Activated naive CD4-positive, alpha-beta T cell (primary cell): Measurements from ENCODE around the gene TMEM156.
"Not testable (repeated sequence)": the region's sequence is repeated elsewhere in the genome, so short reads cannot be mapped to it uniquely, and the experiment has no call there.

Source experiments
- DNase-seq, 4 experiments: peaks; one replicate each; lab custom pipeline; 2025; lab: John Stamatoyannopoulos, UW

The TMEM156 gene

GRCh38 chr4:38990241-38990640 lies 42.0 kb downstream of the TMEM156 start:
- DNase-seq, result no peak

GRCh38 chr4:38989487-38989886 lies 42.7 kb downstream of the TMEM156 start:
- DNase-seq, result no peak

GRCh38 chr4:38988353-38988752 lies 43.9 kb downstream of the TMEM156 start:
- not testable (repeated sequence) for DNase-seq

GRCh38 chr4:38987491-38987890 lies 44.7 kb downstream of the TMEM156 start:
- DNase-seq, result no peak

- DNase-seq, result no peak
These were observed 46.7 kb downstream of the TMEM156 start for GRCh38 chr4:38985410-38986100.

GRCh38 chr4:38983787-38984598 lies 48.2 kb downstream of the TMEM156 start:
- DNase-seq, result no peak

- no peak for DNase-seq
These were observed 48.9 kb downstream of the TMEM156 start for GRCh38 chr4:38983291-38983690.

GRCh38 chr4:38982361-38983095 lies 49.7 kb downstream of the TMEM156 start:
- no peak for DNase-seq

- no peak for DNase-seq
These were observed 51.1 kb downstream of the TMEM156 start for GRCh38 chr4:38980903-38981676.

GRCh38 chr4:38979511-38980230 lies 52.5 kb downstream of the TMEM156 start:
- no peak for DNase-seq

GRCh38 chr4:38979081-38979480 lies 53.1 kb downstream of the TMEM156 start:
- no peak for DNase-seq

GRCh38 chr4:38976308-38976707 lies 55.9 kb downstream of the TMEM156 start:
- no peak for DNase-seq

- no peak for DNase-seq
These were observed 63.5 kb downstream of the TMEM156 start for GRCh38 chr4:38968668-38969067.

GRCh38 chr4:38967260-38968095 lies 64.7 kb downstream of the TMEM156 start:
- no peak for DNase-seq

- no peak for DNase-seq
These were observed 66.3 kb downstream of the TMEM156 start for GRCh38 chr4:38965866-38966265.

- no peak for DNase-seq
These were observed 67.0 kb downstream of the TMEM156 start for GRCh38 chr4:38964942-38965775.

- not testable (repeated sequence) for DNase-seq
These were observed 73.0 kb downstream of the TMEM156 start for GRCh38 chr4:38959248-38959647.

GRCh38 chr4:38958453-38959190 lies 73.6 kb downstream of the TMEM156 start:
- no peak for DNase-seq

- DNase-seq, result no peak
These were observed 74.3 kb downstream of the TMEM156 start for GRCh38 chr4:38957893-38958292.
